SK-N-SH treated with all-trans-retinoic acid at 6 μM for 48 hours (cell line): ENCODE results near the gene CLTCL1.

Source experiments
- ARNTL ChIP-seq: fragments of 450-650 bp; formaldehyde crosslinking; IDR thresholded peaks from 2 replicates; pipeline ENCODE4 v1.5.0; 2020; ENCODE audit warnings: low read depth, mild to moderate bottlenecking, moderate library complexity, borderline replicate concordance
- BACH2 ChIP-seq: fragments of 250-450 bp; sonication (Bioruptor Pico); IDR thresholded peaks from 2 replicates; pipeline ENCODE4 v1.9.0; 2021; ENCODE audit warnings: mild to moderate bottlenecking, borderline replicate concordance
- RARB ChIP-seq: fragments of 250-450 bp; sonication (Bioruptor Pico); IDR thresholded peaks from 2 replicates; pipeline ENCODE4 v1.8.0; 2021; ENCODE audit warnings: mild to moderate bottlenecking, moderate library complexity
- ZC3H10 ChIP-seq: fragments of 250-450 bp; sonication (Bioruptor Pico); IDR thresholded peaks from 2 replicates; pipeline ENCODE4 v1.5.1; 2021; ENCODE audit warnings: mild to moderate bottlenecking, moderate library complexity
- ZFP3 ChIP-seq: fragments of 250-450 bp; sonication (Bioruptor Pico); IDR thresholded peaks from 2 replicates; pipeline ENCODE4 v1.5.0; 2020; ENCODE audit warnings: mild to moderate bottlenecking, moderate library complexity
- TF ChIP-seq, protein P1 (sequence below): fragments of 250-450 bp; sonication (Bioruptor Pico); IDR thresholded peaks from 2 replicates; pipeline ENCODE4 v1.8.0; 2020; ENCODE audit warnings: mild to moderate bottlenecking, moderate library complexity, borderline replicate concordance
- TF ChIP-seq, protein P2 (sequence below): fragments of 250-450 bp; sonication (Bioruptor Pico); IDR thresholded peaks from 2 replicates; pipeline ENCODE4 v1.5.1; 2020; ENCODE audit warnings: low read depth, mild to moderate bottlenecking, moderate library complexity
- TF ChIP-seq, protein P3 (sequence below): fragments of 250-450 bp; sonication (Bioruptor Pico); IDR thresholded peaks from 2 replicates; pipeline ENCODE4 v1.8.0; 2021; ENCODE audit warnings: low read depth, mild to moderate bottlenecking, moderate library complexity, borderline replicate concordance

DNA sequence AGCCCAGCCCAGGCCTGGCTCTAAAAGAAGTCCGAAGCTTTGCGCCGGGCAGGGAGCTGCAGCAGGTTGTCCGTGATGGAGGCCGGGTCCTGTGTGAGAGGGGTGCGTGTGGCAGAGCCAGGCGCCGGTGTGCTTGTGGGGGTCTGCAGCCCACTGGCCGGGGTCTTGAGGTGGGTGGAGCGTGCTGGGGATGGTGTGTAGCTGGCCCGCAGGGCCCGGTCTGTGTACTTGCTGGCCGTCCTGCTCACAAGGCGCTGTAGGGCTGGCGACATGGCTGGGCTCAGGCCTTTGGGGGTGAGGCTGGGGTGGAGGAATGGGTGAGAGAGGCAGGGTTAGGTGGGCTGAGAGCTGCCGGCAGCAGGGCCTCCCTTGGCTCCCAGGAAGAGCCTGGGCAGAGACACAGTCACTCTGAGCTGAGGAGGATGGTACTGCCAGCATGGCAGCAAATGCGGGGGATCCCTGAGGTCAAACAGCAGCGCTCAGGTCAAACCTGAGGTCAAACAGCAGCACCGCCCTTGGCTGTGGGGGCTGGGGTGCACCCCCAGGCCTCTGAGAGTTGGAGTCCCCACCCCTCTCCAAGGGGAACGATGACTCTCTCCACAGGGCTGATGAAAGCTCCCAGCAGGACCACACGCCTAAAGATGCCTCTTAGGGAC, 157.2 kb downstream of the CLTCL1 start:
- TF ChIP-seq ZC3H10 (CRISPR knock-in tag) (no peak), ZFP3 (CRISPR knock-in tag) (no peak), RARB (CRISPR knock-in tag) (no peak), ARNTL (no peak), BACH2 (CRISPR knock-in tag) (no peak)
- TF ChIP-seq, protein P1, sequence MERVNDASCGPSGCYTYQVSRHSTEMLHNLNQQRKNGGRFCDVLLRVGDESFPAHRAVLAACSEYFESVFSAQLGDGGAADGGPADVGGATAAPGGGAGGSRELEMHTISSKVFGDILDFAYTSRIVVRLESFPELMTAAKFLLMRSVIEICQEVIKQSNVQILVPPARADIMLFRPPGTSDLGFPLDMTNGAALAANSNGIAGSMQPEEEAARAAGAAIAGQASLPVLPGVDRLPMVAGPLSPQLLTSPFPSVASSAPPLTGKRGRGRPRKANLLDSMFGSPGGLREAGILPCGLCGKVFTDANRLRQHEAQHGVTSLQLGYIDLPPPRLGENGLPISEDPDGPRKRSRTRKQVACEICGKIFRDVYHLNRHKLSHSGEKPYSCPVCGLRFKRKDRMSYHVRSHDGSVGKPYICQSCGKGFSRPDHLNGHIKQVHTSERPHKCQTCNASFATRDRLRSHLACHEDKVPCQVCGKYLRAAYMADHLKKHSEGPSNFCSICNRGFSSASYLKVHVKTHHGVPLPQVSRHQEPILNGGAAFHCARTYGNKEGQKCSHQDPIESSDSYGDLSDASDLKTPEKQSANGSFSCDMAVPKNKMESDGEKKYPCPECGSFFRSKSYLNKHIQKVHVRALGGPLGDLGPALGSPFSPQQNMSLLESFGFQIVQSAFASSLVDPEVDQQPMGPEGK, result no peak
- TF ChIP-seq, protein P2, sequence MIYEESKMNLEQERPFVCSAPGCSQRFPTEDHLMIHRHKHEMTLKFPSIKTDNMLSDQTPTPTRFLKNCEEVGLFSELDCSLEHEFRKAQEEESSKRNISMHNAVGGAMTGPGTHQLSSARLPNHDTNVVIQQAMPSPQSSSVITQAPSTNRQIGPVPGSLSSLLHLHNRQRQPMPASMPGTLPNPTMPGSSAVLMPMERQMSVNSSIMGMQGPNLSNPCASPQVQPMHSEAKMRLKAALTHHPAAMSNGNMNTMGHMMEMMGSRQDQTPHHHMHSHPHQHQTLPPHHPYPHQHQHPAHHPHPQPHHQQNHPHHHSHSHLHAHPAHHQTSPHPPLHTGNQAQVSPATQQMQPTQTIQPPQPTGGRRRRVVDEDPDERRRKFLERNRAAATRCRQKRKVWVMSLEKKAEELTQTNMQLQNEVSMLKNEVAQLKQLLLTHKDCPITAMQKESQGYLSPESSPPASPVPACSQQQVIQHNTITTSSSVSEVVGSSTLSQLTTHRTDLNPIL, result no peak
- TF ChIP-seq, protein P3, sequence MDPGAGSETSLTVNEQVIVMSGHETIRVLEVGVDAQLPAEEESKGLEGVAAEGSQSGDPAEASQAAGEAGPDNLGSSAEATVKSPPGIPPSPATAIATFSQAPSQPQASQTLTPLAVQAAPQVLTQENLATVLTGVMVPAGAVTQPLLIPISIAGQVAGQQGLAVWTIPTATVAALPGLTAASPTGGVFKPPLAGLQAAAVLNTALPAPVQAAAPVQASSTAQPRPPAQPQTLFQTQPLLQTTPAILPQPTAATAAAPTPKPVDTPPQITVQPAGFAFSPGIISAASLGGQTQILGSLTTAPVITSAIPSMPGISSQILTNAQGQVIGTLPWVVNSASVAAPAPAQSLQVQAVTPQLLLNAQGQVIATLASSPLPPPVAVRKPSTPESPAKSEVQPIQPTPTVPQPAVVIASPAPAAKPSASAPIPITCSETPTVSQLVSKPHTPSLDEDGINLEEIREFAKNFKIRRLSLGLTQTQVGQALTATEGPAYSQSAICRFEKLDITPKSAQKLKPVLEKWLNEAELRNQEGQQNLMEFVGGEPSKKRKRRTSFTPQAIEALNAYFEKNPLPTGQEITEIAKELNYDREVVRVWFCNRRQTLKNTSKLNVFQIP (CRISPR knock-in tag), result no peak
